Glomerular visceral epithelial cell (primary cell): ENCODE results near the gene CYTH3.

Experiments
- DNase-seq: peaks from one replicate; pipeline ENCODE4 v3.0.0-alpha.2; 2016; ENCODE audit errors: extremely low spot score

Gene CYTH3

DNA sequence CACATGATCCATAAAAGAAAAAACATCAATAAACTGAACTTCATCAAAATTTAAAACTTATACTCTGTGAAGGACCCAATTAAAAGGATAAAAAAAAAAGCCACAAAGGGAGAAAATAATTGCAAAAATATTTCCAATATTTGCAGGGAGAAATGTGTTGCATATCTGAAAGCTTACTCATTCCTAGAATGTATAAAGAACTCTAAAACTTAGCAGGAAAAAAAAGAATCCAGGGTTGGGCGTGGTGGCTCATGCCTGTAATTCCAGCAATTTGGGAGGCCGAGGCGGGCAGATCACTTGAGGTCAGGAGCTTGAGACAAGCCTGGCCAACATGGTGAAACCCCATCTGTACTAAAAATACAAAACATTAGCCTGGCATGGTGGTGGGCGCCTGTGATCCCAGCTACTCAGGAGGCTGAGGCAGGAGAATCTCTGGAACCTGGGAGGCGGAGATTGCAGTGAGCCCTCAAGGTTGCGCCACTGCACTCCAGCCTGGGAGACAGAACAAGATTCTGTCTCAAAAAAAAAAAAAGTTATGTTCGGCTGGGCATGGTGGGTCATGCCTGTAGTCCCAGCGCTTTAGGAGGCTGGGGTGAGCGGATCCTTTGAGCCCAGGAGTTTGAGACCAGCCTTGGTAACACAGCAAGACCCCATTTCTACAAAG lies 11.1 kb upstream of the CYTH3 start:
- peak; percentile 75 for DNase-seq

DNA sequence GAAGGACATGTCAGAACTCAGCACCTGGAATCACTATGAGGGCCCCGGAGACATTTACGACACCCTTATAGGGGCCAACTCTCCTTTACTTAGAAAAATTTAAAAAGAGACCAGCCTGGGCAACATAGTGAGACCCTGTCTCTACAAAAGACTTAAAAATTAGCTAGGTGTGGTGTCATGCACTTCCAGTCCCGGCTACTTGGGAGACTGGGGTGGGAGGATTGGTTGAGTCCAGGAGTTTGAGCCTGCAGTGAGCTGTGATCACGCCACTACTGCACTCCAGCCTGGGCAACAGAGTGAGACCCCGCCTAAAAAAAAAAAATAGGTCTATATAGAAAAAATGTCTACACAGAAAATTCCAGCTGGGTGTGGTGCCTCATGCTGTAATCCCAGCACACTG lies 7.5 kb upstream of the CYTH3 start:
- DNase-seq, result no peak

DNA sequence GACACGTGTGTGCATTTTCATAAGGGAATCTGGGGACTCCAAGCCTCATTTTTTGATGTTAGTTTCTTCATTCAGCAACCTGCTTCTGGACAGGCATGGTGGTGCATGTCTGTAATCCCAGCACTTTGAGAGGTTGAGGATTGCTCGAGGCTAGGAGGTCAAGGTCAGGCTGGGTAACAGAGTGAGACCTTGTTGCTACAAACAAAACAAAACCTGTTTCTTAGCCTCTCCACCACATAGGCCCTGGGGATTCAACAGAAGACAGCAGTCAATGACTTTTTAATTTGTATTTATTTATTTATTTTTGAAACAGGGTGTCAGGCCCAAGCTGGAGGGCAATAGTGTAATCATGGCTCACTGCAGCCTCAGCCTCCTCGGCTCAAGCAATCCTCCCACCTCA lies 6.9 kb upstream of the CYTH3 start:
- no peak for DNase-seq

DNA sequence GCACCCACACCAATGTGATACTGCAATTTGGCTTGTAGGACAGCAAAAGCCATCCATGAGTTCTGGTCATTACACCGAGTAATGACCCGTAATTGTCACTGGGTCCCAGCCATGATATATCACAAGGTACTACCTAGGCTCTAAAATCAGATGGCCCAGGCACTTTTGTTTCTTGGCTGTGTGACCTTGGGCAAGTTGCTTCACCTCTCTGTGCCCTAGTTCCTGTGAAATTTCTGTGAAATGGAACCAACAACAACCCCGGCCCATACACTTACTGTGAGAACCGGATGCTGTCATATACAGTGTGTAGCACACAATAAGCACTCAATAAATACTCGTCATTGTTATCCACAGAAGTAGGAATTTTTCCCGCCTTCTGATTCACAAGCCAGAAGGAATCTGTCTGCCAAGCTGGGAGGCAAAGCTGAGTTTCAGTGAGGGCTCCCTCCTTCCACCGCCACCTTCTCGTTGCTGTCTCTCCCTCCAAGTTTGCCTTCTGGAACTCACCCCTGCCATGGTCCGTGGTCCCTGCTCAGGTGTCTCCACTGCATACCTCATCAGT lies 6.4 kb upstream of the CYTH3 start:
- no peak for DNase-seq

DNA sequence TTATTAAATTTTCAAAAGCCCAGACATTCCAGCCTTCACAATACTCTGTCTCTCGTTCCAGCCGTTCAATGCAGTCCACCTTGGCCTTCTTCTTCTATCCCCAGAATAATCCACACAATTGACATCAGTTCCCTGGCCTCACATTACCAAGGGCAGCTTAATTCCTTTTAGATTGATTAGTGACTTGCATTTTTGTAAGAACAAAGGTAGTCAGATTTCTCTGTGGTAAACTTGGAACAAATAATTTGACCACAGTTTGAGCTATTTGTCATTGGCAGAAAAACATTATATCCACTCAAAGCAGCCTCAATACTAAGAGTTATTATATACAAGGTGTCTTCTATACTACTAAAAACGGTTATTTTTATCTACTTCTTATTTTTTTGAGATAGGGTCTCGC lies 5.1 kb upstream of the CYTH3 start:
- DNase-seq, result no peak

DNA sequence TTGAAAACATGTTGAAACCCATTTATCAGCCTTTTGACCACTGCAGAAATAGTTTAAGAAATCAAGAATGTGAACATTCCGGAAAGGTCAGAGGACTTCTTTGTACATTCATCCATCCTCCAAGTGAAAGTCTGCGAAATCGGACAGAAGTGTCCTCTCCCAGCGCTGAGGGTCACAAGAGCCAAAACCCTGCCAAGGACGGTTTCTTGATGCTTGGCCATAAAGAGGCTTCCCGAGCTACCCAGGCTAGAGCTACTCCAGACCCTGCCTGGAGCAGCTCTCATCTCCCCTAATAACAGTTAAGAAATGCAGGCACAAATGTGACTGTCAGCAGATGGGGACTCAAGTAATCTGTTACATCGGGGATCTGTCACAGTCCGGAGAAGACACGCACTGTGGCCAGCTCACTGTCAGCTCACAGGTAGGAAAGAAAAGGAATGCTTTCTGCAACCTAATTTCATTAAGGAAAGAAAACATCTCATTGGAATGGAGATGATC lies 4.5 kb upstream of the CYTH3 start:
- no peak for DNase-seq

DNA sequence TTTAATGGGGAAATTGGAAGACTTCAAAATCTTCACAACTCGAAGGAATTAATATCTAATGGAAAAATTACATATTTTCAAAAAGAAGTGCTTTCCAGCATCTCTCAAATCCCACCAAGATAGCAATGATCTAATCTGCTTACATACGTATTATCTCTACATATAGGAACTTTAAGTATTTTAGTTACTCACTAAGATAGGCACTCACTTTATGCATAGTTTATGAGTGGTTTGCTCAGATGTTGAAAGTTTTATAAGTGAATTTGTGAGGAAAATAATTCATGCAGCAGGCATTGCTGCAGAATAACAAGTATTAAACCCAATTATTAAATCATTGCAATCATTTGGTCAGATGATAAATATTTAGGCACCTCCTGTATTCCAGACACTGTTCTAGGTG lies 2.3 kb upstream of the CYTH3 start:
- no peak for DNase-seq

DNA sequence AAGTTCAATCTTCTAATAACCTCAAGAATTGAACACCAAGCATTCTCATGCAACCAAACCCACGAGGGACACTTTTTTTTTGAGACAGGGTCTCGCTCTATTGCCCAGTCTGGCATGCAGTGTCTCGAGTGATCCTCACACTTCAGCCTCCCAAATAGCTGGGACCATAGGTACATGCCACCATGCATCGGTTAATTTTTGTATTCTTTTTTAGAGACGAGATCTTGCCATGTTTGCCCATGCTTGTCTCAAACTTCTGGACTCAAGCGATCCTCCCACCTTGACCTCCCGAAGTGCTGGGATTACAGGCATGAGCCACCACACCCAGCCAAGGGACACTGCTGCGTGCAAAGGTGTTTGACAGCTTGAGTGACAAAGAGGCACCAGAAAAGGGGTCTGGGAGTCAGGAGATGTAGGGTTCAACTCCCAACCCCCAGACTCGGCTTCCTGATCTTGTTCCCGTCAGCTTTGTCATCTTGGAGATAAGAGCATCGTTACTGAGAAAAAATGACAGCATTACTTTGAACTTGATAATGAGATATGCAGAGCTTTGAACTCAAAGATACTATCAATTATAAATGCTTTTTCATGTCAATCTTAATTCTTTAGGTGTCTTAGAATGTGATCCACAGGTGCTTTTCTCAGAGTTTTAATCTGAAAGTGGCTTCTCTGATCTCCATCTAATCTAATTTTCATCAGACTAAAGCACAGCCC lies 1.6 kb upstream of the CYTH3 start:
- no peak for DNase-seq

DNA sequence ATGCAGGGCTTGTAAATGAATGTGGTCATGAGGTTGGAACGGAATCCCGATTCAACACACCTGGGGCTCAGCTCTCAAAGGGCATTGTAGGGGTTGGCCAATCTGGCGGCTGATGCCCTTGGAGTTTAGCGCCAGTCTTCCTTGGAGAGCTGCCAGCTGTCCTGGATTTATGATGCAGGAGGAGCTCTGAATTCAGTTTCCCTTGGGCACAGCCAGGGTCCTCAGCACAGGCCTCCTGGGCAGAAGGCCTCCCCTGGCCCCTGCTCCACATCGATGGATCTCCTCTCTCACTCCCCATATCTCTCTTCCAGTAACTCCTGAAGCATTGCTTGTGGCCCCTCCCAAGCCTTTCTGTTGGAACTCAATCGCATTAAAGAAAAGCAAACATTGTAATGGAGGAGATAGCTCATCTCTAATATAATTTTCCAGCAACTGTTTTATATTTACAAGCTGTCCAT lies 985 bp upstream of the CYTH3 start:
- no peak for DNase-seq

DNA sequence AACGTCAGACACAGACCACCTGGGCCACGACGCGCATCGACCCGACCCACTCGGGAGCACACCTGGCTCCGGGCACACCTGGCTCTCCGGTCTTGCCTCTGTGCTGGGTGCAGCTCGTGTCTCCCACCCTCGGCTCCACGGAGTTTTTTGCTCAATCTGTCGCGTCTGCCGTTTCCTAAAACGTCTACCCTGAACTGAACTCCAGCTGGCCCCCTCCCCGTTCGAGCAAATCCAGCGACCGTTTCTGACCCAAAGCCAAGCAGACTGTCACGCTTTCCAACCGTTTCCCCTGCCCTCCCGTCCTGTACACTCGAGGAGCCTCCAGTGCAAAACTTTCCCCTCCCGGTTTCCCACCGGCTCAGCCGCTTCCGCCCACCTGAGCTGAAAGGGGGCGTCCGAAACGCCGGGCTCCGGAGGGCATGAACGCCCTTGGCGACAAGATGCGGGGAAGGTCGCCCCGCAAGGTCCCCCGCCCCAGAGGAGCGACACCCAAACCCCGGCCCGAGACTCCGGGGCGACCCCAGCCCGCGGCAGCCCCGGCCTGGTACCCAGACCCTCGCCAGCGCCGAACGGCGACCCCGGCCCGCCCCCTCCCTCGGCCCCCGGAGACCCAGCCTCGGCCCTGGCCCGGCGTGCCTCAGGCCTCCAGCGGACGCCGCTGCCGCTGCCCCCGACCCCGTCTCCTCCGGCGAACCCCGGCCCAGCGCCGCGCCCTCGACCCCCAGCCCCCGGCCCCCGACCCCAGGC lies 557 bp downstream of the CYTH3 start:
- DNase-seq, result peak; percentile 16

DNA sequence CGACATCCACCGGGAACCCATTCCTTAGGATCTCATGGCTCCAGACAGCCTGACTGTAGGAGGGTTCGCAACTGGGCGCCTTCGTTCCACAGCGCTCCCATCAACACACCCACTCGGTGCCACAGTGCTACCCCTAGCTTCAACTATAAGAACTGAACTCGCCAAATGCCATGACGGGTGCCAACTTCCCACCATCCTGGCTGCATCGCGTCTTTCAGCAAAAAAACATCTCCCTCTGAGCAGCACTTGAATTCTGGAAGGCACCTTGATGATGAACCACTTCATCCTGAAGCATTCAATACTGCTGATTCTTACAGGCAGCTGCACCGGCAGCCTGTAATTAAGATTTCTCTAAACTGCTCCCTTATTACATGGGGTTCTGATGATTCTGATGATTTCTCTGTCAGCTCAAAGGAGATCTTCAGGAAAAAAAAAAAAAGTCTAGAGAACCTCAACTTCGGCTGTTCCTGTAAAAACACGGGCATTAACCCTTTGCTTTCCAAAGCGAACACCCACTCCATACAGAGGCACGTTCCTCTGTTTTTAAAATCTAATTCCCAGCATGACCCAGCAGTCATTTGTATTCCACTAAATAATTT lies 1.3 kb downstream of the CYTH3 start:
- DNase-seq, result peak; percentile 60

DNA sequence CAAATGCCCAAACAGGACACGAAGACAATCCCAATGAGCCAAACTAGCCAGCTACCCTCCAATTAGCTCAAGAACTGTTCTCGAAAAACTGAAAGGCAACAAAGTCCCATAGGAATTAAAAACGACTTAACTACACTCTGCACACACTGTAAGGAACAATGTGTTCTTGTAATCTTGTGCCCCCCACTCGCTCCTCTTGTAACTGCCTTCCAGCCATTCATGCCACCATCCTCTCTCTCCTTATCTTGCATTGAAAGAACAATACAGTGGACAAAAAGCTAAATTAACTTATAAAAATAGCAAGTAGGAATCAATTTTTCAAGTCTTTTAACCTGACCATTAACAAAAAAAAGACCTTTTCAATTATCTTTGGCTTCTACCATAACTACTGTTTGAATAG lies 2.9 kb downstream of the CYTH3 start:
- no peak for DNase-seq

DNA sequence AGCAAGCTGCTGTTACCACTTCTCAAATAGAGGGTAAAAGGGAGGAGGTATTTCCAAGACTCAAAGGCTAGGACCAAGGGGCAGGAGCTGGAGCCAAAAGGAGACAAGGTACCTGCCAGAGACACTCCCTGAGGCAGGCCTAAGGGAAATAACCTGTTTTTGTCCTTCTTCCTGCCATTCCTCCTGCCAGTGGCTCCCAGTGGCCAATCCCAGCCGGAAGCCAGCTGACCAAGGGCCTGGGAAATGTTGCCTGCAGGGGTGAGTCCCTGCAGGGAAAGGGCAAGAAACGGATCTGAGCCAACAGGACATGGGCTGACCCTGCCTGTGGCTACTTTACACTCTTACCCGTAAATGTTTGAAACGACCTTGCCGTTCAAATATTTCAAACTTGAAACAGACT lies 3.5 kb downstream of the CYTH3 start:
- DNase-seq, result no peak

DNA sequence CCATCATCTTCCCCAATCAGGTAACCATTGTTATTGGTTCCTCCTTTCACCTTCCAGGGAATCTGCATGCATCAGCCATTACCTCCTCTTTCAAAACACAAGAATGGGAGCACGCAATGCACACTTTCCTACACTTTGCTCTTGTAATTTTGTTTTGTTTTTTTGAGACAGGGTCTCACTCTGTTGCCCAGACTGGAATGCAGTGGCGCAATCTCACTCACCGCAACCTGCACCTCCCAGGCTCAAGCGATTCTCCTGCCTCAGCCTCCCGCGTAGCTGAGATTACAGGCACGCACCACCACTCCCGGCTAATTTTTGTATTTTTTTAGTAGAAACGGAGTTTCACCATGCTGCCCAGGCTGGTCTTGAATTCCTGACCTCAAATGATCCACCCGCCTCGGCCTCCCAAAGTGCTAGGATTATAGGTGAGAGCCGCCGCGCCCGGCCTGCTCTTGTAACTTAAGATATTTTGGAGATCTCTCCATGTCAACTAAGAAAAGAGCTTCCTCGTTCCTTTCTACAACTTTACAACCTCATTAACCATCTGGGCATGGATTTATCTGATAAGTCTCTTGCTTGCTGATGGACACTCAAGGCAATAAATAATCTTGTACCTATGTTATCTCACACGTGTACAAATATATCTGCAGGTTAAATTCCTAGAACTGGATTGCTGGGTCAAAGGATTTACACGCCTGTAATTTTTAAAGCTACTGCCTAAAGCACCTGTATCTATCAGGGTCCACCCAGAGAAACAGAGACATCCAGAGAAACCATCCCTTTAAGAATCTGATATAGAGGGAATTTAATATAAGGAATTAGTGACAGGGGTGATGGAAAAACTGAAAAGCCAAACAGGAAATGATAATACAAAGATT lies 4.2 kb downstream of the CYTH3 start:
- no peak for DNase-seq

DNA sequence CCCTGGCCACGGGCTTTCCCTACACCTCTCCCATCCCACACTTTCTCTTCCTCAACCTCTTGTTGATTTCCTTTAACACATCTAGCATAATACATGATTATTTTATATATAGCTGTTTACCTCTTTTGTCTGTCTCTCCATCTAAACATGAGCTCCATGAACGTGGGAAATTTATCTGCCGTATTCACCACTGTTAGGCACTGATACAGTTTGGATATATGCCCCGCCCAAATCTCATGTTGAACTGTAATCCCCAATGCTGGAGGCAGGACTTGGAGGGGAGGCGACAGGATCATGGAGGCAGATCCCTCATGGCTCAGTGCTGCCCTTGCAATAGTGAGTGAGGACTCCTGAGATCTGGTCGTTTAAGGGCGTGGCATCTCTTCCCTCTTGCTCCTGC lies 5.7 kb downstream of the CYTH3 start:
- no peak for DNase-seq

DNA sequence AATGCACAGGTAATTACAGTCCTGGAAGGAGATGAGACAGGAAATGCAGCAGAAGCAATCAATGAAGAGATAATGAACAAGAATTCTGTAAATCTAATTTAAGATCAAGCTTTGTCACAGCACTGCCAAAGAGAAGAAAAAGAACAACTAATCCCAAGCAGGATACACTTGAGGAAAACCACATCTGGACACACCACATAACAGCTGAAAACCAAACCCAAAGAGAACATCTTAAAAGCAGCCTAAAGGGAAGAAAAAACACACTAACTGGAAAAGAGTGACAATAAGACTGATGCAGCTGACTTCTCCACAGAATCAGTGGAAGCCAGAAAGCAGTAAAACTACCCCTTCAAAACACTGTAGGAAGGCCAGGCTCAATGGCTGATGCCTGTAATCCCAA lies 10.2 kb downstream of the CYTH3 start:
- no peak for DNase-seq

DNA sequence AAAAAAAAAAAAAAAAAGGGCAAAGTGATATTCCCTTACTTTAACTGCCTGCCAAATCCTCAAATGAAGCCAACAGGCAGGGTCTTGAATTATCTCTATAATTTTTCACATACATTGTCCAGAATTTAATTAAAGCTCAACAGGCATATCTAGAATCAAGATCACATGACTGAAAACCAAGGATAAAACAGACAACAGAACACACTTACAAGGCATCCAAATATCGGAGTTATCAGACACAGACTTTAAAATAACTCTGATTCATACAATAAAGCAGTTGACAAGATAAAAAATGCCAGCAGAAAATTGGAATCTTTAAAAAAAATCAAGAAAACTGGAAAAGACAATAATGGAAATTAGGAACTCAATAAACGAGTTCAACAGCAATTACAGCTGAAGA lies 10.7 kb downstream of the CYTH3 start:
- no peak for DNase-seq

DNA sequence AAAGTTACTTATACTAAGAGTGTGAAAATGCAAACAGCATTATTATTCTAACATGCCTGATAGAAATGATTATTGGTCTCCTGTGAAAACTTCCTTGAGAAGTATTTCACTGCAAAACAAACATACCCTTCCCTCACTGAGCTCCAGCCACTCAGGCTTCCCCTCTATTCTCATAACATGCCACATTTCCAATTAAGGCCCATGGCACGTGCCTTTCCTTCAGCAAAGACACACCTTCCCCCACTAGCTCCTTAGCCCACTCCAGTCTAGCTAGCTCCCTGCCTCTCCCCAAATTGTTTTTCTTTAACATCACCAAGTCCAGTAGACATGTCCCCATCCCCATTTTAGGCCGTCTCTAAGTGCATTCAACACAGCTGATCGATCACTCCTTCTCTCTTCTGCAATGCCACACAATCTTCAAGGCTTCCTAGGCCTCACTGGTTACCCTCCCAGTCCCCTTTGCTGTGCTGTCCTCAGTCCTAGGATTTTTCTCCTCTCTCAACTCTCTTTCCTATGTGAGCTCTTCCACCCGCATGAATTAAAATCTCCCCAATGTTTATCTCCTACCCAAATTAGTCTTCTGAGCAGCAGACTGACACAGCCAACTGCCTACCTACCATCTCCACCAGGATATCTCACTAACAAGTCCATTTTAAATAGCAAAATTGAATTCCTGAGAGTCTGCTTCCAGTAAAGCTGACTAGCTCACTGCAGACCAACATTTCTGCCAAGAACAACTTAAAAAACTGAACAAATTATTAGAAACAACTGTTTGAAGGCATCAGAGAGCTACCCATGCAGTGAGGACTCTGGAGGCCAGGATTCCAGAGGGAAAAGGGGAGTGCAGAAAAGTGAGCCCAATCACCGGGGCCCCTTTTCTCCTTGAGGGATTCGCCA lies 11.9 kb downstream of the CYTH3 start:
- no peak for DNase-seq

DNA sequence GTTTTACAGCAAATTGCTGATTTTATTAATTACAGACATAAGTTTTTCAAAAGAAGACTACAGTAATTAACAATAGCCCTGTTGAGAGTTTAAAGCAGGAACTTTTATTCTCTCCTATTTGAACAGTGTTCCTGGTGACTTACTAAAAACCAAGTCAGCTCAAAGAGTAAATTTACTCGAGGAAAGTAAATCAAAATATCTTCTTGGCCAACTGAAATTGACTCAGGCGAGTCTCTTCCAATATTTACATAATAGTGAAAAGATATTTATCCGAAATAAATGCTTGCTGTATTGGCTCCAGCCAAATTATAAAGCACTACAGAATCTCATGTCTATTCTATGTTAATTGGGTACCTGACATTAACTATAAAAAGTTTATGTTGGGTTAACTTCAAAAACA lies 13.2 kb downstream of the CYTH3 start:
- no peak for DNase-seq
